ENCODE data around the gene EYS. TPM values are rescaled to one million over a fixed set of nuclear protein-coding genes. Genes with fewer than 3 reads are reported as not detected.
"Not testable (repeated sequence)": the region's sequence is repeated elsewhere in the genome, so short reads cannot be mapped to it uniquely, and the experiment has no call there.

EYS gene
- total RNA-seq, 2 experiments from 2014 or later, result not detected

DNA sequence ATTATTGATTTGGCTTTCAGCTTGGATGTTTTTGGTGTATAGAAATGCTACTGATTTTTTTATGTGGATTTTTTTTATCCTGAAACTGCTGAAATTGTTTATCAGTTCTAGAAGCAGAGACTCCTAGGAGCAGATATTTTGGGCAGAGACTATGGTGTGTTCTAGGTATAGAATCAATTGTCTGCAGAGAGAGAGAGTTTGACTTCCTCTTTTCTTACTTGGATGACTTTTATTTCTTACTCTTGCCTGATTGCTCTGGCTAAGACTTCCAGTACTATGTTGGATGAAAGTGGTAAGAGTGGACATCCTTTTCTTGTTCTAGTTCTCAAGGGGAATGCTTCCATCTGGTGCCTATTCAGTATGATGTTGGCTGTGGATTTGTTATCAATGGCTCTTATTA is 1700.8 kb downstream of the EYS start:
- H3K9me3 Mint-ChIP-seq, result peaks cover 3% of the 10 kb centered on the region
- no peak for DNase-seq
- H3K4me3 Mint-ChIP-seq, result no peak overlapping the region
- no peaks in the 10 kb centered on the region for H3K36me3 Mint-ChIP-seq
- no peak for ATAC-seq (ENCODE audit: low read depth)
- POLR2A ChIA-PET, result no interaction called here
- no peak overlapping the region for H3K27ac Mint-ChIP-seq
- H3K4me1 Mint-ChIP-seq, result no peaks in the 10 kb centered on the region
- H3K27me3 Mint-ChIP-seq, result no peaks in the 10 kb centered on the region

DNA sequence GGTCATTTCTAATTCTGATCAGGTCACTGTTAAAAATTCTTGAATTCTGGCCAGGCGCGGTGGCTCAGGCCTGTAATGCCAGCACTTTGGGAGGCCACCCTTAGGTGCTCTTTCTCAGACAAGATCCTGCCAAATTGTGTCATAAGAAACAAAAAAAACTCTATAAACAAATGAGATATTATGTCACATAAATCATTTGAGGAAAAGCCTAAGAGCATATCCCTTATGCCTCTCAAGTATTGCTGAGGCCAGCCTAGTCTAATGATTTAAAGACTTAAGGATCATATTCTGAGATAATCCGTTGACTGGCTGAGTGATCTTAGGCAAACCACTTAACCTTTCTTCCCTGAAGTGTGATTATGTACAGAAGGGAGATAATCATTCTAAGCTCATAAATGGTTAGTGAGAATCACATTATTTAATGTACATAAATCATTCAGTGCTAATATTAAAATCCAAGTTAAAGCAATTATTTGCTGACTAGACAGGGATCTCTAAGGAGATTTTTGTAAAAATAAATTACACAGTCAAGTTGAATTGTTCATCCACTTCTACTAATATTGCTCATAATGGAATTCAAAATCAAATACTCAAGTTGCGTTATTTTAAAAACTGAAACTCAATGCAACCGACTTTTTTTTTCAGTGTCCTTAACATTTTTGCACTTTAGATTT is 1706.1 kb downstream of the EYS start:
- DNase-seq (no peak), ATAC-seq (ENCODE audit: low read depth) (no peak)
- H3K9me3 Mint-ChIP-seq, result peaks cover 3% of the 10 kb centered on the region
- no peak overlapping the region for H3K4me3 Mint-ChIP-seq
- no peaks in the 10 kb centered on the region for H3K4me1 Mint-ChIP-seq
- H3K36me3 Mint-ChIP-seq, result no peaks in the 10 kb centered on the region
- no peak overlapping the region for H3K27ac Mint-ChIP-seq
- H3K27me3 Mint-ChIP-seq, result no peaks in the 10 kb centered on the region
- POLR2A ChIA-PET, result no interaction called here

DNA sequence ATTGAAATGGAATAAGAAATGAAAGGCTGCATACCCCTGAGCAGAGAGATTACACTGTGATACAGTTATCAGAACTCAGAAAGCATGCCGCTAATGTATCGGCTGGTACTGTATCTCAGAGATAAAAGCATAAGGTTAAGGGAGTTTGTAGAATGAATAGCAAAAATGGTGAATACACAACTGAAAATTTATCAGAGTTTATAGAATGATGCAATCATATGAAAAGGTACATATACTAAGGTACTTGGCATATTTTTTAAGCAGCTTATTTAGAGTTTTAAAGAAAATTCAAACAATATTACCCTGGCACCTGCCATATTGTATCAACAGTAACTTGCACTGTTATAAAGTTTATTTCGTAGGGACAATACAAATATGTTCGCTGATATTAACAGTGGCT is 1707.4 kb downstream of the EYS start:
- no peaks in the 10 kb centered on the region for H3K27me3 Mint-ChIP-seq

DNA sequence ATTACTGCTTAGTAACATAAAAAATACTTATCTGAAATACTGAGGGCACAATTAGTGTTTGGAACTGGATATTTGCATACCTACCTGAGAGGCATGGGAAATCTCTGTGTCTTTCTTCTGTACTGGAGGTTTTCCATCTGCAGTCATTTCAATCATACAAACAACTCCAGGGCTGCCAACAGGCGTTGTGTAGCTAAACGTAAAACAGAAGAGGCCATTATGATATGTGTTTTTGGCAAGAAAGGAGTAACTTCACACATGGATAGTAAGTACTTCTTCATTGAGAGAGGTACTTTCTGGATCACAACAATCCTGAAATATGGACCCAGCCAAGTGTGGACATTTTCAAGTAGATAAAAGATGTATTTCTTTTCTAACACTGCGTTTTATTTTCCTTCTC is 1708.0 kb downstream of the EYS start:
- Mint-ChIP-seq H3K27me3 (no peaks in the 10 kb centered on the region), H3K4me3 (no peak overlapping the region), H3K27ac (no peak overlapping the region), H3K4me1 (no peaks in the 10 kb centered on the region), H3K9me3 (peaks cover 2% of the 10 kb centered on the region), H3K36me3 (no peaks in the 10 kb centered on the region)
- no peak for DNase-seq
- ATAC-seq (ENCODE audit: low read depth), result no peak
- POLR2A ChIA-PET, result no interaction called here

More for the DNA sequence above, 1707.4 kb downstream of the EYS start:
- DNase-seq (no peak), ATAC-seq (ENCODE audit: low read depth) (no peak)
- Mint-ChIP-seq H3K4me3 (no peak overlapping the region), H3K9me3 (peaks cover 2% of the 10 kb centered on the region), H3K4me1 (no peaks in the 10 kb centered on the region), H3K36me3 (no peaks in the 10 kb centered on the region), H3K27ac (no peak overlapping the region)
- POLR2A ChIA-PET, result no interaction called here

DNA sequence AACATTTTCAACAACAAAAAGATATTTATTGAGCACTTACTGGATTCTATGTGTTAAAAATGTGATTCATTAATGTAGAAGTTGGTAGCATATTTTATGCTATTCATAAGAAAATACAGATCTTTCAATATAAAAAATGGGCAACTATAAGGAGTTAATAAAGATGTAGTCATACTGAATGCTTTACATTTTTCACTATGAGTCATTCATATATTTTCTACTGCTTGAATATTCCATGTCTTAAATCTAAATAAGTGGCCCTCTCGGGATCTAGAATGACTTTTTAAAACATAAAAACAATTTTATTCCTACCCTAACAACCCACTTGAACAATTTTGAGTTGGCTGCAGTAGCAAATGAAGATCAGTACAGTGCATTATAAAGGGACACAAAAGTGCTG is 1709.3 kb downstream of the EYS start:
- no peaks in the 10 kb centered on the region for H3K27me3 Mint-ChIP-seq
- H3K36me3 Mint-ChIP-seq, result no peaks in the 10 kb centered on the region
- POLR2A ChIA-PET, result no interaction called here
- ATAC-seq (ENCODE audit: low read depth), result no peak
- no peak overlapping the region for H3K4me3 Mint-ChIP-seq
- H3K27ac Mint-ChIP-seq, result no peak overlapping the region
- H3K9me3 Mint-ChIP-seq, result no peaks in the 10 kb centered on the region
- H3K4me1 Mint-ChIP-seq, result no peaks in the 10 kb centered on the region
- no peak for DNase-seq

DNA sequence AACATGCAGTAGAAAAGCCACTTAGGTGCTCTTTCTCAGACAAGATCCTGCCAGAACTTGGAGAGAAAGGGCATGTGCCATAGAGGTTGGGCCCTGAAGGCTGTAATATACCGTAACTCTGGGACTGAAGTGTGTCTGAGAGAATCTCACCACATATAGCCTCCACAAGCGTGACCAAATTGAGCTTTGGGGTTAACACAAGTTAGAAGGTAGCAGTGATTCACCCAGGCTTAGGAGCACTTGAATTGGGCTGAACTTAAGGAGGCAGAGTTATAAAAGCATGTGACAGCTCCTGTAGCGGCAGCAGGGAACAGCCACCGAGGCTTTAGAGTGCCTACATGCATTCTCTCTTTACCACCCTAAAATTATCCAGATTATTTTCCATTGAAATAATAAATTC is 1709.8 kb downstream of the EYS start:
- DNase-seq, result no peak
- Mint-ChIP-seq H3K36me3 (no peaks in the 10 kb centered on the region), H3K4me3 (no peak overlapping the region), H3K27ac (no peak overlapping the region), H3K27me3 (no peaks in the 10 kb centered on the region), H3K4me1 (no peaks in the 10 kb centered on the region), H3K9me3 (no peaks in the 10 kb centered on the region)
- POLR2A ChIA-PET, result no interaction called here
- no peak for ATAC-seq (ENCODE audit: low read depth)

DNA sequence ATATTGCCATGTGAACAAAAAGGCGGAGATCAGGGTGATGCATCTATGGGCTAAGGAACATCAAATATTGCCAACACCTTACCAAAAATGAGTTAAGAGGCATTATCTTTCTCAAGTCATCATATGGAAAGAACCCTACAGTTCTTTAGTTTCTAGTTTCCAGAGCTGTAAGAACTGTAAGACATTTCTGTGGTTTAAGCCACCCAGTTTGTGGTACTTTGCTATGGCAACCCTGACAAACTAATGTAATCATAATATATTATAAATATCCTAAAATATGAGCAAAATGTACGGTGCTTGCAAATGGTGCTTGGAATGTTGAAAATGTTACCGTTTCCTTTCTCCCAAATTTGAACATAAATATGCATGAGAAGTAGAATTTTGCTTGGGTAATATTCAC is 1721.8 kb downstream of the EYS start:
- no peak for ATAC-seq (ENCODE audit: low read depth)
- POLR2A ChIA-PET, result no interaction called here
- Mint-ChIP-seq H3K36me3 (no peaks in the 10 kb centered on the region), H3K4me3 (no peak overlapping the region), H3K27ac (no peak overlapping the region), H3K4me1 (no peaks in the 10 kb centered on the region), H3K27me3 (peaks cover 2% of the 10 kb centered on the region), H3K9me3 (no peaks in the 10 kb centered on the region)
- DNase-seq, result no peak

DNA sequence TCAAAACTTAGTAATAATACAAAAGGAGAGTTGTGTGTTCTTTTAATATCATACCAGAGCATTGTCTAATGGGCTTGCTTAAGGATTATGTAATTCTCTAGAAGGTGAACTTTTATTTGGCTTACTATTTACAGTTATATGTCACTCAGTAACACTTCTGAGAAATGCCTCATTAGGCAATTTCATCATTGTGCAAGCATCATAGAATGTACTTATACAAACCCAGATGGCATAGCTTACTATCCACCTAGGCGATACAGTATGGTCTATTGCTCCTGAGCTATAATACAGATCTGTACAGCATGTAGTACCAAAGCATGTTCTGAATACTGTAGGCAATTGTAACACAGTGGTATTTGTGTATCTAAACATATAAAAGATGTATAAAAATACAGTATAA is 1731.3 kb downstream of the EYS start:
- POLR2A ChIA-PET, result no interaction called here
- Mint-ChIP-seq H3K27ac (no peak overlapping the region), H3K36me3 (no peaks in the 10 kb centered on the region), H3K27me3 (no peaks in the 10 kb centered on the region), H3K9me3 (no peaks in the 10 kb centered on the region), H3K4me1 (no peaks in the 10 kb centered on the region), H3K4me3 (no peak overlapping the region)
- ATAC-seq (ENCODE audit: low read depth) (no peak), DNase-seq (no peak)

DNA sequence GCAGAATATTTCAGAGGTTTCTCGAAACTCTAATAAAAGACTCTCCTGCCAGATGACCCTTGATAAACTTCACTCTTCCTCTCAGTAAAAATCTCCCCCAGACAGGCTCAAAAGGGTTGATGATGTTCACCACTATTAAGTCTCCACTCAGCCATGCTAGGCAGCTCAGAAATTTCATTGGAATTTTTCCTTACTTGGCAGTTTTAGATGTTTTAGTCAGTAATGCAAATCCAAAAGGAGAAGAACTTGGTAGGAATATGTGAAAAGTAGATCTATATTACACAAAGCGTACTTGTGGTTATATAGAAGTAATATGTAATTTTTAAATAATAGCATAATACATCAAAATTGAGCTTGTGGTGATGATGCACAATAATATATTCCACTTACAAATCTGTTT is 1738.4 kb downstream of the EYS start:
- ATAC-seq (ENCODE audit: low read depth) (no peak), DNase-seq (no peak)
- POLR2A ChIA-PET, result no interaction called here
- no peaks in the 10 kb centered on the region for H3K4me1 Mint-ChIP-seq
- H3K27me3 Mint-ChIP-seq, result no peaks in the 10 kb centered on the region
- no peaks in the 10 kb centered on the region for H3K9me3 Mint-ChIP-seq
- no peak overlapping the region for H3K4me3 Mint-ChIP-seq
- no peak overlapping the region for H3K27ac Mint-ChIP-seq
- no peaks in the 10 kb centered on the region for H3K36me3 Mint-ChIP-seq

DNA sequence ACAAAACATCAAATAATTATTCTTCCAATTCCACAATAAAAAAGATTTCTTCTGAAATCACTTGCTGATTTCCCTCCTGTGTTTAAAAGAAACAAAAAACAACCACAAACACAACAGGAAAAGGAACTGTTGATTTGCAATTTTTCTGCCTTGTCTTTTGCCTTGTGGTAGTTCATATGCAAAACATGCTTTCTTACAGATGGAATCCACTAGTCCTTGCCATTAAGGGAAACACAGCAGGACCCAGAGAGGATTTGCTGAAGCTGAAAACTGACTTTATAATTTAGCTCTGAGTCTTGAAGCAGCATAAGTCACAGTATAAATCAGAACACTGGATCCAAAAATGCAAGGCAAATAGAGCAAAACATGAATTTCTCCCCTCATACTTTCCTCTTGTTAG is 1742.7 kb downstream of the EYS start:
- no peak overlapping the region for H3K27ac Mint-ChIP-seq
- H3K4me1 Mint-ChIP-seq, result no peaks in the 10 kb centered on the region
- POLR2A ChIA-PET, result no interaction called here
- H3K27me3 Mint-ChIP-seq, result no peaks in the 10 kb centered on the region
- no peaks in the 10 kb centered on the region for H3K9me3 Mint-ChIP-seq
- no peak overlapping the region for H3K4me3 Mint-ChIP-seq
- DNase-seq (no peak), ATAC-seq (ENCODE audit: low read depth) (no peak)
- no peaks in the 10 kb centered on the region for H3K36me3 Mint-ChIP-seq

DNA sequence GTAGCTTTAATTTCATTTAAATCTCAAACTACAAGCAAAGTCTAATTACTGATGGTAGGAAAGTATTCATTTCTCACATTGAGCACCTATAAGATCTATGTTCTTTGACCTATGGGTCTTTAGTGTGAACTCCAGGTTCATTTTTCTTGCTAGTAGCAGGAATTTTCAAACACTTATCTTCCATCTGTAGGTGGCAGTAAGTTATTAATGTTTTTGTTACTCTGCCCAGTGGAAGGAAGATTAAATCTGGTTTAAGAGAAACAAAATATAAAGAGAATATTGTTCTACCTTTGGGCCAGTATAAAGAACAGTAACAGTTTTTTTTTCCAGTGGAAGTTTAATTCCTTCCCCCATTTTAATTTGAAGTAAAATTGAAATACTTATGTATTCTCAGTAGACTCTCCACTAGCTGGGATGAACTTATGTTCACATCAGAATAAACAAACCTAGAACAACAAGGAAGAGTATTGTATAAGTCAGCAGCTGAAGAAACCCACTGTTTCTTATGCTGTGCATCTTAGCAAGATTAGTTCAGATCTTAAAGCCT is 1743.2 kb downstream of the EYS start:
- H3K4me1 Mint-ChIP-seq, result no peaks in the 10 kb centered on the region
- no peak for DNase-seq
- POLR2A ChIA-PET, result no interaction called here
- H3K9me3 Mint-ChIP-seq, result no peaks in the 10 kb centered on the region
- no peak overlapping the region for H3K27ac Mint-ChIP-seq
- no peak overlapping the region for H3K4me3 Mint-ChIP-seq
- H3K36me3 Mint-ChIP-seq, result no peaks in the 10 kb centered on the region
- H3K27me3 Mint-ChIP-seq, result no peaks in the 10 kb centered on the region
- ATAC-seq (ENCODE audit: low read depth), result no peak

DNA sequence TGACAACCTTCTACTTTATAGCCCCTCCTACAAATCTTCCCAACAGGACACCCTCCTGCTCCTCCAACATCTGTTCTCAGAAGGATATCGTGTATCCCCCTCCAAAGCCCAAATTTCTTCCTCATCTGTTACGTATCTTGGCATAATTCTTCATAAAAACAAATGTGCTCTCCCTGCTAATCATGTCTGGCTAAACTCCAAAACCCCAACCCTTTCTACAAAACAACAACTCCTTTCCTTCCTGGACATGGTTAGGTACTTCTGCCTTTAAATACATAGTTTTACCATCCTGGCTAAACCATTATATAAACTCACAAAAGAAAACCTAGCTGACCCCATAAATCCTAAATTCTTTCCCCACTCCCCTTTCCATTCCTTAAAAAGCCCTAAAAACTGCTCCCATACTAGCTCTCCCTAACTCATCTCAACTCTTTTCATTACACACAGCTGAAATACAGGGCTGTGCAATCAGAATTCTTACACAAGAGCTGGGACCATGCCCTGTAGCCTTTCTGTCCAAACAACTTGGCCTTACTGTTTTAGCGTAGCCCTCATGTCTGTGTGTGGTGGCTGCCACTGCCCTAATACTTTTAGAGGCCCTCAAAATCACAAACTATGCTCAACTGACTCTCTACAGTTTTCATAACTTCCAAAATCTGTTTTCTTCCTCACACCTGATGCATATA is 1753.5 kb downstream of the EYS start:
- H3K36me3 Mint-ChIP-seq; H3K4me1 Mint-ChIP-seq; DNase-seq; POLR2A ChIA-PET; ATAC-seq (ENCODE audit: low read depth); H3K4me3 Mint-ChIP-seq; H3K27ac Mint-ChIP-seq; H3K27me3 Mint-ChIP-seq; H3K9me3 Mint-ChIP-seq: not testable (repeated sequence)

DNA sequence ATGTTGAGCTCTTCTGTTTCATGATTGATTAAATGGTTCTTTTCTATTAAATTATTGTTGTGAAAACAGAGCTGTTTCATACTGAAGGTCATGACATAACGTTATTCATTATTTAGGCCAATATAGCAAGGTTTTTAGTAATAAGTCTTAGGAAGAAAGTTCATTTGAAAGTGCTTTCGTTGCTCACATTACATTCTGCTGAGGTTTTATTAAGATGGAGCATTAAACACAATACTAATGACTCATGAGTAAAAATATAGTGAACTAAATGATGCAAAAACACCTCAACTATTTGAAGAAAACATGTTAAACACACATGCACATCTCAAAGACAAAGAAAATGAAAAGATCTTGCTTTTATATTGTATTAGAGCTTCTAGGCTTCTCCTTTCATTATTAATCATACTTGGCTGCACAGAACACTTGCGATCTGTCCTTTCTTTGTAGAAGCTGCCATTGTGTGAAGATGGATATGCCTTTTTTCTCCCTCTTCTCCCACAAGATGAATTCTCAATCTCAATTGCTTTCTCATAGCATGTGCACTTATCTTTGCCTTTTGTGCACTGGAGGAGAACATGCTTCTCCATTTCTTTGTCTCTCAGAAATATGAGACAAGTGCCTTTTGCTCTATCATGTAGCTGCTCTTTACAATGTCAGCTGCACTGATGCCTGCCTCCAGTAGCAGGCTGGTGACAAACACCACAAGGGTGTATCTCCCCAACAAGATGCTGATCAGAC is 1759.1 kb downstream of the EYS start:
- no peaks in the 10 kb centered on the region for H3K4me1 Mint-ChIP-seq
- no peaks in the 10 kb centered on the region for H3K27me3 Mint-ChIP-seq
- POLR2A ChIA-PET, result no interaction called here
- no peaks in the 10 kb centered on the region for H3K9me3 Mint-ChIP-seq
- no peak for ATAC-seq (ENCODE audit: low read depth)
- H3K27ac Mint-ChIP-seq, result no peak overlapping the region
- no peak overlapping the region for H3K4me3 Mint-ChIP-seq
- no peaks in the 10 kb centered on the region for H3K36me3 Mint-ChIP-seq
- no peak for DNase-seq

DNA sequence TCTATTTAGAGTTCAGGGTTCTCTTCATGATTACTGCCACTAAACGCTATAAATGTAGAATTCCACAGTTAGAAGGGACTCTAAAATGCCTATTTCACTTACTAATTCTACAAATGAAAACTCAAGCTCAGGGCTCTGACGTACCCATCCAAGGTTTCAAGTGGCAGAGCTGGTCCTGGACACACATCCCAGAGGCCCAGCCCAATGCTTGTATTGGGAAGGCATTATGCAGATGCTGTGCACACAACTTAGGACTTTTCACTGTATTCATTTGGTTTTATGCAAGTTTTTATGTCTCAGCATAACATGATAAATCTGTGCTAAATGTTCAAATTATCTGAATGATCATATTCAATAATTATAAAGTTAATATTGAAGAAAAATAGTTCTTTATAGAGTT is 1761.0 kb downstream of the EYS start:
- DNase-seq (no peak), ATAC-seq (ENCODE audit: low read depth) (no peak)
- no peaks in the 10 kb centered on the region for H3K9me3 Mint-ChIP-seq
- no peaks in the 10 kb centered on the region for H3K27me3 Mint-ChIP-seq
- no peaks in the 10 kb centered on the region for H3K4me1 Mint-ChIP-seq
- POLR2A ChIA-PET, result no interaction called here
- no peak overlapping the region for H3K27ac Mint-ChIP-seq
- no peak overlapping the region for H3K4me3 Mint-ChIP-seq
- H3K36me3 Mint-ChIP-seq, result no peaks in the 10 kb centered on the region

All from activated naive CD8-positive, alpha-beta T cell treated with anti-CD3 and anti-CD28 coated beads, Interleukin-2, amount 10 ng/mL, durations not matched to agents 7 days and 5 days (primary cell).